Sigmoid colon (tissue), 3 donors: Measurements from ENCODE around the gene SLCO2B1.

Experiments used
- POLR2A ChIP-seq, 2 donors: fragments of 450-650 bp; IDR thresholded peaks; one replicate each; pipeline ENCODE4 v1.6.1; 2016; ENCODE audit warnings: antibody characterized with exemption in 2 of 2, mild to moderate bottlenecking in 2 of 2, moderate library complexity in 2 of 2
- TF ChIP-seq, protein P1 (sequence below), 4 experiments: fragments of 450-650 bp in 3 of 4; fragments of 200-600 bp in 1 of 4; IDR thresholded peaks; one replicate each; pipeline ENCODE4 v1.5.1; 2016 to 2019; ENCODE audit warnings: antibody characterized with exemption in 4 of 4, mild to moderate bottlenecking in 3 of 4, moderate library complexity in 2 of 4

DNA sequence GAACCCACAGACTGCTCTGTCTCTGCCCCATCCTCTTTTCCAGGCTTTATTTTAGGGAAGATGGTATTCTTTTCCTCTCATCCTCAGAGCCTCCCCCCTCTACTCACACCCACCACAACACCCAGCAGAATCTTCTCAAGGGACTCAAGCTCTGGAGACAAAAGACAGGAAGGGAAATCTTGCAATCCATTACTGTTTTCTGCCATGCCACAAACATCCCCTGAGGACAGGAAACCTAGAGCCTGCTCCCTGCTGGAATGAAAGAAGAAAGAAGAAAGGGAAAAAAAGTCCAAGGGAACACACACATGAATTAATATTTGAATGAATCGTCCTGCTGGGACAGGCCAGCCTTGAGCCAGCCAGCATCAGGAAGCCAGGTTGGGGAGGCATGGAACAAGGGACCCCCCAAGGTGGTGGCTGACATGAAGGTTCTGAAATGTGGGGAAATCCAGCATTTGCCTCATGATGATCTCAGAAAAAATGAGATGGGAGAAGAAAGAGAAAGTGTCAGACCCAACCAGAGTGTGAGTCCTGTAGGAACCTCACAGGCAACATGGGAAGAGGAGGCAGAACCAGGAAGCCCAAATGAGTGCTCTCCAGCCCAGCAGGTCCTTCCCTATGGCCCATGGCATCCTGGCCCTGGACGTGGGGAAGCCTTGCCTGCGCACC, 34.0 kb downstream of the SLCO2B1 start:
- TF ChIP-seq, protein P1, sequence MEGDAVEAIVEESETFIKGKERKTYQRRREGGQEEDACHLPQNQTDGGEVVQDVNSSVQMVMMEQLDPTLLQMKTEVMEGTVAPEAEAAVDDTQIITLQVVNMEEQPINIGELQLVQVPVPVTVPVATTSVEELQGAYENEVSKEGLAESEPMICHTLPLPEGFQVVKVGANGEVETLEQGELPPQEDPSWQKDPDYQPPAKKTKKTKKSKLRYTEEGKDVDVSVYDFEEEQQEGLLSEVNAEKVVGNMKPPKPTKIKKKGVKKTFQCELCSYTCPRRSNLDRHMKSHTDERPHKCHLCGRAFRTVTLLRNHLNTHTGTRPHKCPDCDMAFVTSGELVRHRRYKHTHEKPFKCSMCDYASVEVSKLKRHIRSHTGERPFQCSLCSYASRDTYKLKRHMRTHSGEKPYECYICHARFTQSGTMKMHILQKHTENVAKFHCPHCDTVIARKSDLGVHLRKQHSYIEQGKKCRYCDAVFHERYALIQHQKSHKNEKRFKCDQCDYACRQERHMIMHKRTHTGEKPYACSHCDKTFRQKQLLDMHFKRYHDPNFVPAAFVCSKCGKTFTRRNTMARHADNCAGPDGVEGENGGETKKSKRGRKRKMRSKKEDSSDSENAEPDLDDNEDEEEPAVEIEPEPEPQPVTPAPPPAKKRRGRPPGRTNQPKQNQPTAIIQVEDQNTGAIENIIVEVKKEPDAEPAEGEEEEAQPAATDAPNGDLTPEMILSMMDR (IDR thresholded peaks at IDR 0.05): no peak
- no peak for TF ChIP-seq POLR2A (IDR thresholded peaks at IDR 0.05)
